GM21381 (cell line): Measurements from ENCODE around the gene WWC1.

Experiments used
- ATAC-seq: cut with Tn5 transposase; IDR thresholded peaks from one replicate; pipeline ENCODE4 v1.9.1; 2021; ENCODE audit warnings: mild to moderate bottlenecking, moderate library complexity; ENCODE audit not compliant: unreplicated experiment

The WWC1 gene

GRCh38 chr5:168360521-168361285, 69.3 kb downstream of the WWC1 start:
- ATAC-seq = no peak

DNA sequence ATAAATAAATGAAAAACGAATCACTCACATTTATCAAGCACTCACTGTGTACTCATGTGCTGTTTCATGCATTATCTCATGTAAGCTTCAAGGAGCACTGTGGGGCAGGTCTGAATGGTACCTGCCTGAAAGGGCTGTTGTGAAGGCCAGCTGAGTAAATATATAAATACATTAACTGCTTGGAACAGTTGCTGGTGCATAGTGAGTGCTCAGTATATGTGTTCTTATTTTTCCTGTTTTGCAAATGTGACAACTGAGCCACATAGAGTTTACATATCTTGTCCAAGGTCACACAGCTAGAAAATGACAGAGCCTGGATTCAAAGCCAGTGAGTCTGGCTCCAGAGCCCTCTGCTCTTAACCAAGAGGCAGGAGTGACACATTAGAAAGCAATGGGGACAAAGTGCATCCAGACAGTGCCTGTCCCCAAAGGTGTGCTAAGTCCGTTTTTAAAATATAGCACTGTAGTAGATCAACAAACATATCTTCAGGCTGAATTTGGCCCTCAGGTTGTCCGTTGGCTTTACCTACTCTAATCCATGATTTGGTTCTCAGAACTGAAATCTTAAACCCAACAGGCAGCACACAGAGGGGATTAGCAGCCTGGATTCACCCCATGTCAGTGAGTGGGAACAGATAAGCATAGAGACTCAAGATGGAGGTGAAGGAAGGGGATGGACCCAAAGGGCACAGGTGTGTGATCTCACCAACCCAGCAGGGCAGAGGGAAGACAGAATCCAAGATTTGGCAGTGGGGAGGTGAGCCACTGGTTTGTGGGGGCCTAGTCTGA, 70.8 kb downstream of the WWC1 start:
- no peak for ATAC-seq

- ATAC-seq = no peak
Measured at GRCh38 chr5:168364151-168364661, 72.8 kb downstream of the WWC1 start.

- no peak for ATAC-seq
Measured at GRCh38 chr5:168364750-168365550, 73.5 kb downstream of the WWC1 start.

GRCh38 chr5:168365581-168366081, 74.2 kb downstream of the WWC1 start:
- ATAC-seq = no peak

DNA sequence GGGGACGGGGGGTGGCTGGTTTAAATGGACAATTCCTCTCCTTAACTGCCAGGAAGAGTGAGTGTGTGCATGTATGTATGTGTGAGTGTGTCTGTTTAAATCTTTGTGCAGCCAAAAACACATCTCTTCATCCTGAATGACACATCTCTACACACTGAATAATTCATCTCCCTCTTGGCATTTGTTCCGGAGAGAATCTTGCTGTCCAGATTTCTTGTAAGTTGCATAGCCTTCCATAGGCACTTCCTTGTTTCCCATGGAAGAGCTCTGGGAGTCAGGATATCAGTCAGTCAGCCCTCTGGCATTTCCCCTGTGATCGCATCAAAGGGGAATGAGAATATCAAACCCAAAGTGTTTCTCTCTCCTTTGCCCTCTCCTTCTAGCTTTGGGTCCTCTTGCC, 74.7 kb downstream of the WWC1 start:
- ATAC-seq = no peak

GRCh38 chr5:168368854-168369253, 77.4 kb downstream of the WWC1 start:
- no peak for ATAC-seq

DNA sequence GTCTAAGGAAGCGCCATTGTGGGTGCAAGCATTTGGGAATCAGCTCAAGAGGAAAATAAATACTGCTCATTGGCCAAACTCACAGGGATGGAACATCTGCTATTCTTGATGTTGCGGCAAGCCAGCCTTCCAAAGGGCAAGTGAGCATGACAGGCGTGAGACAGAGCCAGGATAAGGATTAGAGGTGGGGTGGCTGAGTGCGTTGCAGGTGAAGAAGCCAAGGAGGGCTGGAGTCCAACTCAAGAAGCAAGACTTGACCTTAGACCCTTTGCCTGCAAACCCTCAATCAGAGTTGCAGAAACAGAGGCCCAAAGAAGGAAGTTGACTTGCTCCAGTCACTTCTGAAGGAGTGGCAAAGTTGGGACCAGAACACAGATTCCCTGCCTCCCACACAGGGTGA, 79.4 kb downstream of the WWC1 start:
- no peak for ATAC-seq

GRCh38 chr5:168372356-168372946, 81.0 kb downstream of the WWC1 start:
- ATAC-seq = no peak

DNA sequence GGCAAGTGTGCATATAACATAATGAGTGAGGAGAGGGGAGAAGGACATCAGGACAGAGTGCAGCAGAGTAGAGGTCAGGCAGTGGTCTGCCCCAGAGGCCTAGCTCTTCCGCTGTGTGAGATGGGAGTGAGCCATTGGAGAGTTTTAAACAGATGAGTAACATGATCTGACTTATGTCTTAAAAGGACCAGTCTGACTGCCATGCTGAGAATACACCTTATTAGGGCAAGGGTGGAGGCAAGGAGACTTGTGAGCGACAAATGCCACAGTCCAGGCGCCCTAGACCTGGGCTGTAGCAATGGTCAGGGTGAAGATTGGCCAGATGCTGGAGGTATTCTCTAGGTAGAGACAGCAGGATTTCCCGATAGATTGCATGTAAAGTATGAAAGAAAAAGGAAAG, 83.1 kb downstream of the WWC1 start:
- ATAC-seq = no peak

GRCh38 chr5:168375214-168375613, 83.8 kb downstream of the WWC1 start:
- ATAC-seq = no peak

DNA sequence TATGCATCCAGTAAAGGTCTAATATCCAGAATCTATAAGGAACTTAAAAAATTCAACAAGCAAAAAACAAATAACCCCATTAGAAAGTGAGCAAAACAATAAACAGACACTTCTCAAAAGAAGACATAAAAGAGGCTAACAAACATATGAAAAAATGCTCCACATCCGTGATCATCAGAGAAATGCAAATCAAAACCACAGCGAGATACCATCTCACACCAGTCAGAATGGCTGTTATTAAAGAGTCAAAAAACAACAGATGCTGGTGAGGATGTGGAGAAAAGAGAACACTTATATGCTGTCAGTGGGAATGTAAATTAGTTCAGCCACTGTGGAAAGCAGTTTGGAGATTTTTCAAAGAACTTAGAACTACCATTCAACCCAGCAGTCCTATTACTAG, 86.1 kb downstream of the WWC1 start:
- ATAC-seq = no peak

DNA sequence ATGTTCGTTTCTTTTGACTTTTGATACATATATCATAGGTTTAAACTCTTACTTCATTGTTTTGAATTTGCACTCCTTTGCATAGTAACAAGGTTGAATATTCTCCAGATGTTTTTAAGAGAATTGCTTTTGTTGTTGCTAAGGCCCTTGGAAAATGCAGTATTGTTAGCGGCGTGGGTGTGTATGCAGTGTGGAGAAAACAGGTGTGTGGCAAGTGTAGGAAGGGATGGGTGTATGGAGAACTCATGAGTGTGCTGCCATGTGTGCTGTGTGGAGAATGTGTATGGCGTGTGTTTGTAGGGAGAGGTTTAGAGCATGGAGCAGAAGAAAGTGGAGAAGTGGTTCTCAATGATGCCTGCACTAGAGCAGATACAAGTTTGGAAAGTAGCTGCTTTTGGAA, 87.3 kb downstream of the WWC1 start:
- ATAC-seq = no peak

- ATAC-seq = no peak
Measured at GRCh38 chr5:168382421-168382820, 91.0 kb downstream of the WWC1 start.

DNA sequence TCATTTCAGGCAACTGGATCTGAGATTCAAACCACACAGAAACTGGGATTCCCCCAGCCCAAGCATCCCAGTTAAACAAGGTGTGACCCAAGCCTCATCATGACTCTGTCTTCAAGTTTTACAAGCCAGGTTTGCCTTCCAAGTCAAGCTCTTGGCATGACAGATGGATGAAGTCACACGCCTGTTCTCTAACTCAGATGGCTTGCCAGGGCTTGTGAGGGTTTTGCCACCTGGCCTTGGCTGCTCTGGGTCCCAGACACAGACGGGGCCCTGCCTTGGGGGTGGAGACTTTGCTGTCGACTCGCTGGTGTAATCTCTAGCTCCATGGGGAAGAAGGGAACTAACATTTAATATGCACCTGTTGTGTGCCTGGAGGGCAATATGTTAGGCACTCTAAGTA, 99.0 kb downstream of the WWC1 start:
- no peak for ATAC-seq

DNA sequence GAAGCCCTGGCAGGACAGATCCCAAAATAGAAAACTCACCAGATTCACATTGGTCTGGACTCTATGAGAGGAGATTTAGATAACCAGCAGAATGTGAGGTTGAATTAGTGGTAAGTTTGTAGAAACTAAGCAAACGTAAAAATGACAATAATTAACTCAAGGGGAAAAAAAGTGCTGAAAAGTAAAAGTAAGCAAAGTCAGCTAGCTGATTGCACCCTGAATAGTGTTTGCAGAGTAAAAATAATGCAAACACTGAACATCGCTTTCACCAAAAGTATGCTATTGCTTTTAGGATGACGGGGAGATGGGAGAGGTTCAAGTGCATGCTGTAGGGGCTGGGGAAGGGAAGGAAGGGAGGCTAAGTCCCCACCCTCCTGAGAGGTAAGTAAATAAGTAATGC, 102.3 kb downstream of the WWC1 start:
- ATAC-seq = no peak

GRCh38 chr5:168400429-168401220, 109.2 kb downstream of the WWC1 start:
- ATAC-seq = no peak

- no peak for ATAC-seq
Measured at GRCh38 chr5:168401226-168401625, 109.8 kb downstream of the WWC1 start.

DNA sequence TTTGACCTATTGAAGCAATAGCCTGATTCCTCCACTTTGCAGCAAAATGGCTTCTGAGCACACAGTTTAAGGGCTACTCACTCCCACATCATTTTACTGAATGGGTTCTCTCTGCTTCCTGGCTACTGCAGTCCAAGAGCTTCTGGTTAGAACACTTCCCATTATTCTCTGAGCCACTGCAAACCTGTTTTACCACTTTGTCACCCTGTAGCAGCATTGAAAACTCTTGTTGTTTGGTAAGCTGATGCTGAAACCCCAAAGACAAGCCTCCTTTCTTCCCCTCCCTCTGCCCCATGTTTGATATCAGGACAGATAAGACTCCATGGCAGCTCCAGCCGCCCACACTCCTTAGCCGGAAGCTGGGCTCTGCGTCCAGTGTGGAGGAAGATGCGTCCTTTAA, 110.4 kb downstream of the WWC1 start:
- no peak for ATAC-seq

- no peak for ATAC-seq
Measured at GRCh38 chr5:168404365-168404764, 112.9 kb downstream of the WWC1 start.
